Muscle layer of duodenum (tissue), 2 donors: ENCODE results near the gene WDR88.
"Not testable (repeated sequence)": the region's sequence is repeated elsewhere in the genome, so short reads cannot be mapped to it uniquely, and the experiment has no call there.

Experiments
- H3K27ac ChIP-seq: one replicate; pipeline ENCODE4 v1.7.0; 2013; ENCODE audit warnings: mild to moderate bottlenecking, low read length
- H3K27me3 ChIP-seq: one replicate; pipeline ENCODE4 v1.7.0; 2013; ENCODE audit warnings: low read depth, mild to moderate bottlenecking, control low read depth, low read length
- H3K36me3 ChIP-seq, 2 donors: one replicate each; pipeline ENCODE4 v1.7.0; 2013; ENCODE audit warnings: low read length in 2 of 2, control low read depth in 1 of 2, mild to moderate bottlenecking in 1 of 2; ENCODE audit not compliant: insufficient read depth in 2 of 2, control insufficient read depth in 1 of 2
- H3K4me1 ChIP-seq, 2 donors: one replicate each; pipeline ENCODE4 v1.7.0; 2013; ENCODE audit warnings: low read length in 2 of 2, mild to moderate bottlenecking in 2 of 2, control low read depth in 1 of 2, moderate library complexity in 1 of 2; ENCODE audit not compliant: insufficient read depth in 2 of 2, control insufficient read depth in 1 of 2
- H3K4me3 ChIP-seq, 2 donors: one replicate each; pipeline ENCODE4 v1.7.0; 2013; ENCODE audit warnings: low read length in 2 of 2, low read depth in 1 of 2, mild to moderate bottlenecking in 1 of 2
- H3K9me3 ChIP-seq, 2 donors: one replicate each; pipeline ENCODE4 v1.7.0; 2013; ENCODE audit warnings: low read length in 2 of 2, control low read depth in 1 of 2, mild to moderate bottlenecking in 1 of 2; ENCODE audit not compliant: control insufficient read depth in 1 of 2
- donor health status: healthy.

Gene WDR88

DNA sequence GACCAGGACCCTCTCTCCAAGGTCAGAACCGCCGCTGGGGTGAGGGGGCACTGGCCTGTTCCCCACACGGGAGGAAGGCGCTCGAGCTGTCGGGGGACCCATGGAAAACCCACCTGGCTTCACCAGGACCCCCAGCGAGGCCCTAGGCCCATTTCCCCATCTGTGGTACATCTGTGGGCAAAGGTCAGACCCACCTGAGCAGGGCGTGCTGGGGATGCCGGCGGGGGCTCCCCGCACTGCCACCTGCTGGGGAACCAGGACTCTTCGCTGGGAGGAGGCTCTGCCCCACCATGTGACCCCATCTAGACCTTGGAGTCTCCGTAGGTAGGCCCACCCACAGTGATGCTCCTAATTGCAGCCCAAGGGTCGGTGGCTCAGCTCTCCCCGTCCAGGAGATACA is 511 bp downstream of the WDR88 start:
- H3K9me3 ChIP-seq = no peaks in the 10 kb centered on the region
- no peaks in the 10 kb centered on the region for H3K27me3 ChIP-seq
- peaks cover 0 to 3% of the 10 kb centered on the region in 2 donors for H3K4me1 ChIP-seq
- H3K27ac ChIP-seq = no peak overlapping the region
- H3K4me3 ChIP-seq = no peak overlapping the region
- H3K36me3 ChIP-seq = peaks cover 9 to 33% of the 10 kb centered on the region in 2 donors

- Histone ChIP-seq H3K27me3 (no peaks in the 10 kb centered on the region), H3K4me1 (peaks cover 0 to 3% of the 10 kb centered on the region in 2 donors), H3K4me3 (no peak overlapping the region), H3K36me3 (peaks cover 7 to 27% of the 10 kb centered on the region in 2 donors), H3K27ac (no peak overlapping the region), H3K9me3 (no peaks in the 10 kb centered on the region)
Observed at GRCh38 chr19:33133438-33134031, 1.6 kb downstream of the WDR88 start.

DNA sequence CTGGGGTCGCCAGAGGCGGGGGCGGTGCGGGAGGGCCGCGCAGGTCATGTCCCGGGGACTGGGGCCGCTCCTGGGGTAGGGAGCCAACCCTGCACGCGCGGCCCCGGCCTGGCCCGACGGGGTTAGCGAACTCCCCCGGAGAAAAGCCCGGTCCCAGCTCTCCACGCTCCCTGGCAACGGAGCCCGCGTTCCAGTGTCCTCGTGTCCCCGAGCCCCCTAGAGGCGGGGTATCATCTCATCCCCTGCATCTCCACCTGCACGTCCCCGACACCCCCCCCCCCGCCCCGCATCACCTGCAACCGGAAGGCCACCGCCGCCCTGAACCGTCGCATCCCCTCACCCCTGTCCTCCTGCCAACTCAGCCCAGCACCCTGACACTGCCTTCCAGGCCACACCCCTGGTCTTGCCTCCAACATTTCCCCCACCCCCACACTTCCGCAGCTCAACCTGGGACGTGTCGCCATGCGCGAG is 2.7 kb downstream of the WDR88 start:
- H3K9me3 ChIP-seq = no peaks in the 10 kb centered on the region
- H3K4me1 ChIP-seq = peaks cover 0 to 3% of the 10 kb centered on the region in 2 donors
- H3K27ac ChIP-seq = no peak overlapping the region
- no peak overlapping the region for H3K4me3 ChIP-seq
- H3K36me3 ChIP-seq = peaks cover 3 to 22% of the 10 kb centered on the region in 2 donors
- no peaks in the 10 kb centered on the region for H3K27me3 ChIP-seq

GRCh38 chr19:33139165-33139564 is 7.3 kb downstream of the WDR88 start:
- Histone ChIP-seq H3K27me3 (no peaks in the 10 kb centered on the region), H3K36me3 (no peaks in the 10 kb centered on the region), H3K4me3 (no peak overlapping the region), H3K4me1 (peaks cover 0 to 3% of the 10 kb centered on the region in 2 donors), H3K27ac (no peak overlapping the region), H3K9me3 (no peaks in the 10 kb centered on the region)

- H3K36me3 ChIP-seq = no peaks in the 10 kb centered on the region
- no peak overlapping the region for H3K27ac ChIP-seq
- H3K4me1 ChIP-seq = no peaks in the 10 kb centered on the region
- no peaks in the 10 kb centered on the region for H3K9me3 ChIP-seq
- no peak overlapping the region for H3K4me3 ChIP-seq
- no peaks in the 10 kb centered on the region for H3K27me3 ChIP-seq
Observed at GRCh38 chr19:33143897-33144405, 12.0 kb downstream of the WDR88 start.

- Histone ChIP-seq H3K9me3 (no peaks in the 10 kb centered on the region), H3K4me3 (no peak overlapping the region), H3K27me3 (no peaks in the 10 kb centered on the region), H3K4me1 (no peaks in the 10 kb centered on the region), H3K27ac (no peak overlapping the region), H3K36me3 (no peaks in the 10 kb centered on the region)
Observed at GRCh38 chr19:33146209-33146608, 14.3 kb downstream of the WDR88 start.

- Histone ChIP-seq H3K36me3 (no peaks in the 10 kb centered on the region), H3K27ac (no peak overlapping the region), H3K27me3 (no peaks in the 10 kb centered on the region), H3K4me1 (no peaks in the 10 kb centered on the region), H3K9me3 (no peaks in the 10 kb centered on the region), H3K4me3 (no peak overlapping the region)
Observed at GRCh38 chr19:33147538-33147937, 15.6 kb downstream of the WDR88 start.

DNA sequence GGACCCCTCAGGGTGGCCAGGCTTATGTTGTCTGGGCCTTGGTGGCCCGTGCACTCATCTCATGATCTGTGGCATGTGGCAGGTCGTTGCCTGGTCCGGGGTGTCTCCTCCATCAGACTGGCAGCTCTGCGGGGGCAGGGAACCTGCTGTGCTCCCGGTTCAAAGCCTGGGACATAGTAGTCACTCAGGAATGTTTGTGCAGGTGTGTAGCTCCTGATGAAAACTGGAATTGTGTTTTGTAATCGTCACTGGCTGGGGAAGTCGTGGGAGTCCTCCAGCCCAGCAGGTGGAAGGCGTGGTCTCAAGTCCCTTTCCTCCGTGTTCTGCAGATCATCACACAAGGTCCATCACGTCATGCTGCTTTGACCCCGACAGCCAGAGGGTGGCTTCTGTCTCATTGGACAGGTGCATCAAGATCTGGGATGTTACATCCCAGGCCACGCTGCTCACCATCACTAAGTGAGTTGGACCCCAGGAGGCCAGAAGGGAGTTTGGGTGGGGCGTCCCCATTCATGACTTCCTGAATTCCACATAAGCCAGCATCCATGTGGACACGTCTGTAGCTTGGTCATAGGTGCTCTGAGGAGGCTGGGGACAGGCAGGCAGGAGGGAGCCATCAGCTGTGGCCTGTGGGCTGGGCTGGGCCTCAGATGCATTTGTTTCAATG is 19.1 kb downstream of the WDR88 start:
- H3K4me3 ChIP-seq = no peak overlapping the region
- H3K9me3 ChIP-seq = no peaks in the 10 kb centered on the region
- no peaks in the 10 kb centered on the region for H3K4me1 ChIP-seq
- H3K27ac ChIP-seq = no peak overlapping the region
- no peaks in the 10 kb centered on the region for H3K27me3 ChIP-seq
- H3K36me3 ChIP-seq = no peaks in the 10 kb centered on the region

GRCh38 chr19:33152176-33152575 is 20.3 kb downstream of the WDR88 start:
- no peaks in the 10 kb centered on the region for H3K9me3 ChIP-seq
- H3K27ac ChIP-seq = no peak overlapping the region
- no peaks in the 10 kb centered on the region for H3K4me1 ChIP-seq
- no peaks in the 10 kb centered on the region for H3K27me3 ChIP-seq
- H3K4me3 ChIP-seq = no peak overlapping the region
- no peaks in the 10 kb centered on the region for H3K36me3 ChIP-seq

GRCh38 chr19:33152625-33153024 is 20.7 kb downstream of the WDR88 start:
- H3K27ac ChIP-seq, H3K27me3 ChIP-seq, H3K4me1 ChIP-seq, H3K9me3 ChIP-seq, H3K4me3 ChIP-seq, H3K36me3 ChIP-seq: not testable (repeated sequence)

DNA sequence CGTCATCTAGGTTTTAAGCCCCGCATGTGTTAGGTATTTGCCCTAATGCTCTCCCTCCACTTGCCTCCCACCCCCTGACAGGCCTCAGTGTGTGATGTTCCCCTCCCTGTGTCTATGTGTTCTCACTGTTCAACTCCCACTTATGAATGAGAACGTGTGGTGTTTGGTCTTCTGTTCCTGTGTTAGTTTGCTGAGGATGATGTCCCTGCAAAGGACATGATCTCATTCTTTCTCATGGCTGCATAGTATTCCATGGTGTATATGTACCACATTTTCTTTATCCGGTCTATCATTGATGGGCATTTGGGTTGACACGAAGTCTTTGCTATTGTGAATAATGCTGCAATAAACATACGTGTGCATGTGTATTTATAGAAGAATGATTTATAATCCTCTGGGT is 22.4 kb downstream of the WDR88 start:
- H3K27ac ChIP-seq, H3K9me3 ChIP-seq, H3K27me3 ChIP-seq, H3K4me1 ChIP-seq, H3K36me3 ChIP-seq, H3K4me3 ChIP-seq: not testable (repeated sequence)

DNA sequence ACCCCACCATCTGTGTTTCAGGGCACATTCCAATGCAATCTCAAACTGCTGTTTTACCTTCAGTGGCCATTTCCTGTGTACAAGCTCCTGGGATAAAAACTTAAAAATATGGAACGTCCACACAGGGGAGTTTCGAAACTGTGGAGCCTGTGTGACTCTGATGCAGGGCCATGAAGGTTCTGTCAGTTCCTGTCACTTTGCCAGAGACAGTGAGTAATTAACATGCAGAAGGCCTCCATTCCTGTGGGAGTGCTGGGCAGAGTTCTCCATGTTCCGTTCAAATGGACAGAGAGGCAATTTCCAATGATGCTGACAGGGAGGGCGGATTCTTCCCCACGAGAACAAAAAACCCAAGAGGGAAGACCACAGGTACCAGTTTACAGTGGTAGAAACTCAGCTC is 24.4 kb downstream of the WDR88 start:
- no peak overlapping the region for H3K27ac ChIP-seq
- H3K9me3 ChIP-seq = no peaks in the 10 kb centered on the region
- H3K4me1 ChIP-seq = no peaks in the 10 kb centered on the region
- no peaks in the 10 kb centered on the region for H3K36me3 ChIP-seq
- no peak overlapping the region for H3K4me3 ChIP-seq
- no peaks in the 10 kb centered on the region for H3K27me3 ChIP-seq
